HG03025 (cell line): ENCODE measurements around the gene DSG3.
A peak's percentile ranks its signal among the peaks of the same experiment; 100 is the strongest.

ENCODE experiments used
- ATAC-seq: cut with Tn5 transposase; IDR thresholded peaks from one replicate; pipeline ENCODE4 v1.9.1; 2021; ENCODE audit warnings: mild to moderate bottlenecking, moderate library complexity; ENCODE audit not compliant: unreplicated experiment, low FRiP score

DSG3 gene, protein sequence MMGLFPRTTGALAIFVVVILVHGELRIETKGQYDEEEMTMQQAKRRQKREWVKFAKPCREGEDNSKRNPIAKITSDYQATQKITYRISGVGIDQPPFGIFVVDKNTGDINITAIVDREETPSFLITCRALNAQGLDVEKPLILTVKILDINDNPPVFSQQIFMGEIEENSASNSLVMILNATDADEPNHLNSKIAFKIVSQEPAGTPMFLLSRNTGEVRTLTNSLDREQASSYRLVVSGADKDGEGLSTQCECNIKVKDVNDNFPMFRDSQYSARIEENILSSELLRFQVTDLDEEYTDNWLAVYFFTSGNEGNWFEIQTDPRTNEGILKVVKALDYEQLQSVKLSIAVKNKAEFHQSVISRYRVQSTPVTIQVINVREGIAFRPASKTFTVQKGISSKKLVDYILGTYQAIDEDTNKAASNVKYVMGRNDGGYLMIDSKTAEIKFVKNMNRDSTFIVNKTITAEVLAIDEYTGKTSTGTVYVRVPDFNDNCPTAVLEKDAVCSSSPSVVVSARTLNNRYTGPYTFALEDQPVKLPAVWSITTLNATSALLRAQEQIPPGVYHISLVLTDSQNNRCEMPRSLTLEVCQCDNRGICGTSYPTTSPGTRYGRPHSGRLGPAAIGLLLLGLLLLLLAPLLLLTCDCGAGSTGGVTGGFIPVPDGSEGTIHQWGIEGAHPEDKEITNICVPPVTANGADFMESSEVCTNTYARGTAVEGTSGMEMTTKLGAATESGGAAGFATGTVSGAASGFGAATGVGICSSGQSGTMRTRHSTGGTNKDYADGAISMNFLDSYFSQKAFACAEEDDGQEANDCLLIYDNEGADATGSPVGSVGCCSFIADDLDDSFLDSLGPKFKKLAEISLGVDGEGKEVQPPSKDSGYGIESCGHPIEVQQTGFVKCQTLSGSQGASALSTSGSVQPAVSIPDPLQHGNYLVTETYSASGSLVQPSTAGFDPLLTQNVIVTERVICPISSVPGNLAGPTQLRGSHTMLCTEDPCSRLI

DNA sequence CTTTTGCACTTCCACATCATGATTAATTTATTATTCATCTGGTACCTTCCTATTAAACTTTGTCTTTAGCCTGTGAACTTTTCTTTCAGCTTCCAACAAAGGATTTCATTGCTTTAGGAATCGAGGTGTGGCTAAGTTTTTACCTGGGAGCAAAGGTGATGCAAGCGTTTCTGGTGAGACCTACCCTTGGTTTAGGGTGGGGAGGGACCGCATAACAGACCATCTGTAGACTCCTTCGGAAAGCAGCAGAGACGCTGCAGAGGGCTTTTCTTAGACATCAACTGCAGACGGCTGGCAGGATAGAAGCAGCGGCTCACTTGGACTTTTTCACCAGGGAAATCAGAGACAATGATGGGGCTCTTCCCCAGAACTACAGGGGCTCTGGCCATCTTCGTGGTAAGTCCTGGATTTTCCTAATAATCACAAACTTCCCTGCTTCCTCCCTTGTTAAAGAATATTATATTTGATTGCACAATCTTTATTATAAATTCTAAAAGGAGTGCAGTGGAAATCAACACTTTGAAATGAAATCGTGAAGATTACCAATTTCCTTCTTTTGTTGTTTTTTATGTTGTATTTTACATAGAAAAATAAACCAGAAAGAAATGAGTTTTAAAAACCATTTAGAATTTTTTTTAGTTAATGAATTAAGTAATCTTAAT, at the start of gene DSG3:
Gene DSG3 (plus strand): TSS at position 212 of the 662 bp plus-strand sequence. CDS start 137 bp downstream, at position 349.
- ATAC-seq = no peak

DNA sequence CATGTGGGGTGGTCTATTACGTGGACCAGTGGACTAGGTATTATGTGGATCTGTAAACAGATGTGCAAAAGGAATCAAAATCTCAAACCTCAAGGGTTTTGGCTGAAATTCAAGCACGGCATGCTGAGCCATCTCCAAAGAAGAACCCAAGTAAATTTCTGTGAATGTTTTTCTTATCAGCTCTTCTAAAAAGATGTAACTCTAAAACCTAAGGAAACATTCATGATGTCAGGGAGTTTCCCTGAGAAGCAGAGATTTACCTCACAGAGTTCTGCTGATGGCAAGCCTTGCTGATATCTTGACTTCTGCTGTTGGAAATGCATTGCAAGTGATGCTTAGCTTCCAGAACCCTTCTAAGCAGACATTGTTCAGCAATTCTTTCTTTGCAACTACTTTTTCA, 49.4 kb upstream of the DSG3 start:
- ATAC-seq = no peak

DNA sequence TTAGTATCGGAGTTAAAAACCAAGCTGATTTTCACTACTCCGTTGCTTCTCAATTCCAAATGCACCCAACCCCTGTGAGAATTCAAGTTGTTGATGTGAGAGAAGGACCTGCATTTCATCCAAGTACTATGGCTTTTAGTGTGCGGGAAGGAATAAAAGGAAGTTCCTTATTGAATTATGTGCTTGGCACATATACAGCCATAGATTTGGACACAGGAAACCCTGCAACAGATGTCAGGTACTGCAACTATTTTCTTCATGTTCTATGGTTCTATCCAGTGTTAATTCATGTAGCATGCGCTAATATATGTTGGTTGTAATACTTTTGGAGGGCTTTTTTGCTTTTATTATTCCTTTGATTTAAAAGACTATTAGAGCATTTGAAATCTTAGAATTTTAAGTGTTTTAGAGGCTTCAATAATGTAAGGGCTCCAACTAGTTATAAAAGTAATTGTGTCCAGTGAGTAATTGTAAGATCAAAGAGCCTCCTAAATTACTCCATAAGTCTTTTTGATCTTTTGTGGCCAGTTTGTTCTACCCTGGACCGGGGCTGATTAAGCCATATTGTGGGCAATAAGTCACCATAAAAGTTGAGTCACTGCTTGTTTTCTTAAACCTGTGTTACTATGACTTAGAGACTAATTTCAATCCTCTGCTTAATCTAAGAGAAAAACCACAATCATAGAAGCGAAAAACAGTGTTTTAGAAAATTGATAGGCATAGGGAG, 48.1 kb upstream of the DSG3 start:
- ATAC-seq = no peak

DNA sequence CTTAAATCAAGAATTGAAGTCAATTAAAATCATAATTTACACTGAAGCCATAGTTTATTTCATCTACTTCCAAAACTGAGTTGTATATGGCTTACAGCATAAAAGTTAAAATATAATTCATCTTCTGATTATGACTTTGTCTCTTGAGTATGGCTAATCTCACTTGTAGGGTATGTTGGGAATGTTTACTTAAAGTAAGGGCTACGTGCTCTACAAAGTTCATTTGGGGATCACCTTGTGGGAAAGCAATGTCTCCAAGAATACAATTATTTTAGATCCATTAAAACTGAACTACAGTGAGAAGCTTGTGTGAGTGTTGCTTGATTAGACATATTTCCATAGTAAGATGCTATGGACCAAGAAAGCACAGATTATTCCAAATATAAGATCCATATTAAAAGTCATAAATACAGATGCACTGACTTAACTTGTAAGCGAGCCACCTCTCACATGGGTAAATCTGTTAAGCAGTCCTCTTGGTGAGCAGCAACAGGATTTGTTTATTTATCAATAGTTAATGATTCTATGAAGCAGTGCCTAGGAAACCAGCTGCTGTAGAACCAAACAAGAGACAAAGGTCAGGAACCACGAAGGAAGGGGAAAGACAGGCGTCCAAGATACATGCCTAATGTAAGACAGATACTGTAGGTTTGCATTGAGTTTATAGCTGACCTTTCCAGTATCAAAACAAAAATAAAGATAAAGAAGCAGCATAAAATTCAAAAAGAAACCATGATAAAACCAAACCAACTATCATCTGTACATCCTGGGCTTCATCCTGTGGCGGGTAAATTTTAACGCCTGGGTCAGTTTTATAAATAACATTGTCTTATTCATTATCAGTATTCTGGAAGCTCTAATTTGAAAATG, 46.1 kb upstream of the DSG3 start:
- no peak for ATAC-seq

DNA sequence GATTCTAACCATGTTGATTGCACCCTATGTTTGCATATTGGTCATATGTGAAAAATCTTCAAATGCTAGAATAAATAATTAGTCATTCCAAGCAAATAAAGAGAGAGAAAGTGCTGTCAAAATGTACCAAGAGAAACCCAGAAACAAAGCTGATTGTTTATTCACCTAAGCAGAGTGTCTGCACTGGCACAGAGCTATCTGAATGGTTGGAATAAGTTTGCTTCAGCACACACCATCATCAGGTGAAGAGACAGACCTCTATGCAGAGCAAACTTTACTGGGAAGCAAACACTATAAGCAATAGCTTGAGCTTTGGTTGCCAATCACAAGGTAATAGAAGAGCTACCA, 45.5 kb upstream of the DSG3 start:
- ATAC-seq = no peak

DNA sequence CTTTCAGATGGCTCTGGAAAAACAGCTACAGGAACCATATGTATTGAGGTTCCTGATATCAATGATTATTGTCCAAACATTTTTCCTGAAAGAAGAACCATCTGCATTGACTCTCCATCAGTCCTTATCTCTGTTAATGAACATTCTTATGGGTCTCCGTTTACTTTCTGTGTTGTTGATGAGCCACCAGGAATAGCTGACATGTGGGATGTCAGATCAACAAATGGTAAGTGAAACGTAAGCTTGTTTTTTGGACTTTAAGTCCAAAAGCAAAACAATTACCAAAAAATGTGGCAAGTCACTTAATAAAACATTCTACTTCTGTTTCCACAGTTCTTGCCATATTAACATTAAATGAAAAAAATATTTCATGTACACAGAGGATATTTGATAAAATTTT, 44.1 kb upstream of the DSG3 start:
- no peak for ATAC-seq

DNA sequence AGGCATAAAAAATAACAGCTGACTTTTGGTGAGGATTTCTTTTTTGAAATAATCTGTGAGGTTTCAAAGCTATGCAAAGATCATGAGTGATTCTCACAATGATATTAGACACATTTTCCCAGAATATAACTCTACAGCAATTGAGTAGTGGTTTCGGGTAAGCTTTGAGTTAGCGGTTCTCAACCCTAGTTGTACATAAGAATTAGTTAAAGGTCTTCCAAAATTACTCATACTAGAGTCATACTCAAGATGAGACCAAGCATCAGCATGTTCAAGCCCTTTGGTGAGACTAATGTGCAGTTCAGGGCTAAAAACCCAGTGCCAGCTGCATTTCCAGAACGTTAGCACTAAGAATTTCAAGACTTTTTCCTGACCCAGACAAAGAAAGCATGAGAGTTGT, 39.9 kb upstream of the DSG3 start:
- ATAC-seq = no peak

DNA sequence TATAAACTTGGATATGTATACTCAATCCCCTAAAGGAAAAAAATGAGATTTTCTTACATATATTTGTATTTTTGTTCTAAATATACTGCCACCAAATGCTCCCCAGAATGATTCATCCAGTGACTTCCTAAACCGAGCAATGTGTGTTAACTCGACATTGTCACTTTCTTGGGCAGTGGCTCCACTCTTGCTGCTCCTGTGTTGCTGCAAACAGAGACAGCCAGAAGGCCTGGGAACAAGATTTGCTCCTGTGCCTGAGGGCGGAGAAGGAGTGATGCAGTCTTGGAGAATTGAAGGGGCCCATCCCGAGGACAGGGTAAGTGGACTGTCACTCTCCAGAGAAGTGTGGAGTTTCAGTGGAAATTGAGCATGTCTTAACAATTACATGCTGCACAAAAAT, 38.3 kb upstream of the DSG3 start:
- ATAC-seq = no peak

DNA sequence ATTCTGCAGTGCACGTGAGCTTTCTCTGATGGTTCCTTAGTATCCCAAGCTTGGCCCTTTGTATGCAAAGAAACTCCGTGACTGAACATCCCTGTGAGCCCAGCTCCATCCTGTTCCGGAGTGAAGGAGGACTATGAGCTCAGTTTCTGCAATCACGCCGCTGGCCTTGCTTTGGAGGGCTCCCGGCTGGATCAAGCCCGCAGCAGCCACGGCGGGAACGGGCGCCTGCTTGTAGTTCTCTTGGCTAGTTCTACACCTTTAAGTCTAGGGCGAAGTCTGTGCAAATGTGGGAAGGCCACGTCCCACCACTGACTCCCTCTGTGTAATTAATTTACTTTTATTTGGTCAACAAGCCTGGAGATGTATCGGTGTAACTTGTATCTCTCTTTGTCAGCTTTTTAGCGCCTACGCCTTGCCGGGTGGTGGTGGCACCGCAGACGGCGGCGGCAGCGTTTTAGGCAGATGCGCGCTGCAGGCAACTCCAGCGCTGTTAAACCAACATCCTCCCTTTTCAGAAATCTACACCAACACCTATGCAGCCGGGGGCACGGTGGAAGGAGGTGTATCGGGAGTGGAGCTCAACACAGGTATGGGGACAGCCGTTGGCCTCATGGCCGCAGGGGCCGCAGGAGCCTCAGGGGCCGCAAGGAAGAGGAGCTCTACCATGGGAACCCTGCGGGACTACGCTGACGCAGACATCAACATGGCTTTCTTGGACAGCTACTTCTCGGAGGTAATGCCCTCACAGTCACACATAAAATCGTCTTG, 36.6 kb upstream of the DSG3 start:
- ATAC-seq = no peak

DNA sequence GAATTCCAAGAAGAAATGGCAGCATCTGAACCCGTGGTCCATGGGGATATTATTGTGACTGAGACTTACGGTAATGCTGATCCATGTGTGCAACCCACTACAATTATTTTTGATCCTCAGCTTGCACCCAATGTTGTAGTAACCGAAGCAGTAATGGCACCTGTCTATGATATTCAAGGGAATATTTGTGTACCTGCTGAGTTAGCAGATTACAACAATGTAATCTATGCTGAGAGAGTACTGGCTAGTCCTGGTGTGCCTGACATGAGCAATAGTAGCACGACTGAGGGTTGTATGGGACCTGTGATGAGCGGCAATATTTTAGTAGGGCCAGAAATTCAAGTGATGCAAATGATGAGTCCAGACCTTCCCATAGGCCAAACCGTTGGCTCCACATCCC, 34.4 kb upstream of the DSG3 start:
- ATAC-seq = no peak

DNA sequence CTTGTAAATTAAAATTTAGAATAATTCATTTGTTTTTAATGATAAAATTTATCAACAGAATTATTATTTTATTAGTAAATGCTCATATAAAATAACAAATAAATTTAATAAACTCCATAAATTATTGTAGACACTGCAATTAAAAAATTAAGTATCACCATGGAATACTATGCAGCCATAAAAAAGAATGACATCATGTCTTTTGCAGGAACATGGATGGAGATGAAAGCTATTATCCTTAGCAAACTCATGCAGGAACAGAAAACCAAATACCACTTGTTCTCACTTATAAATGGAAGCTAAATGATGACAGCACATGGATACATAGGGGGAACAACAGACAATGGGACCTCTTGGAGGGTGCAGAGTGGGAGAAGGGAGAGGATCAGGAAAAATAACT, 29.7 kb upstream of the DSG3 start:
- no peak for ATAC-seq

DNA sequence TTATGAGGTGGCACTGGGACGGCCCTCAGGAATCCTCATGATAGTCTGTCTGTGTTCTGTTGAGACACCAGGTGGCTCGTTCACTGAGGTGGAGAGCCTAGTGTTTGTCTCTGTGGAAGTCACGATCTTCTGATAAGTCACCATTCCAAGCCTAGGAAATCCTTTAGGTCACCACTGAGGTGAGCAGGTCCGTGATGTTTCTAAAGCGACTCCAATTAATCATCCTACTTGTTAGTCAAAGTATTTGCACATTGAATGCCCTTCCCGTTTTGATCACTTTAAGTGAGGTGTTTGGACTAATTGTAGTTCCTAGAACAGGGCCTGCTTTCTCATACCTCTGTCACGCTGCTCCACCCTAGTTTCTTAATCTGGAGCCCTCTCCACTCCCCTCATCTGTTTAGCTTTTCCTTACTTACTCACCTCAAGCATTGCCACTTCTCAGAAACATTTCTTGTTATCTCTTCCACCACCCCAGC, 28.0 kb upstream of the DSG3 start:
- no peak for ATAC-seq

DNA sequence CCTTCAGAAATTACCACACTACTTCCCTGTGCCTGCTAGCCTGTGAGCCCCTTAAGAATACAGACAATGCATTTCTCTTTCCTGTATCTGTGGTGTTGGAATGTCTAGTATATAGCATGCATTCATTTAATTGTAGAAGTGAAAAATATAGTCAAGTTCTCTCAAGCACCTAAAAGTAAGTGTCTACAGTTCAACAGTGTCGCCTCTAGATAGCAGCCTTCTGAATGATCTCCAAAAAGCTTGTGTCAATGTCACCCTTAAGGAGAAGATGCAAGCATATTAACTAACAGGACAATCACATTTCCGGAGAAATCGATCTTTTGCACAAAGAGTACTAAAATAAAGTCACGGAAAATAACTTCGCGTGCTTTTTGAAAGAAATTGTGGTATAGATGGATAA, 27.5 kb upstream of the DSG3 start:
- ATAC-seq = no peak

DNA sequence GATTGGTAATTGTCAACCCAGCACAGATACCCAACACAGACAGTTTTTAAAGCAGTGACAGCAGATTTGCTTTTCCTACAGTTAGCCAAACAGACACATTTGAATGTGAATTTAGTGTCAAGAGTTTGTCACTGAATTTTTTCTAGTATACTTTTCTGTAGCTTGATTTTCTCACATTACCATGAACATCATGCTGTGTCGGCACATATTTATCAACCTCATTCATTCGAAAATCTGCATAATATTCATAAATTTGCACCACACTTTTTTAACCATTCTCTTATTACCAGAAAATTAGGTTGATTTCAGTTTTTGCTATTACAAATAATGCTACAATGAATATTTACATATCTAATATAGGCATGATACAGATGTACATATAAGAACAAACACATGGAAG, 27.0 kb upstream of the DSG3 start:
- ATAC-seq = no peak

DNA sequence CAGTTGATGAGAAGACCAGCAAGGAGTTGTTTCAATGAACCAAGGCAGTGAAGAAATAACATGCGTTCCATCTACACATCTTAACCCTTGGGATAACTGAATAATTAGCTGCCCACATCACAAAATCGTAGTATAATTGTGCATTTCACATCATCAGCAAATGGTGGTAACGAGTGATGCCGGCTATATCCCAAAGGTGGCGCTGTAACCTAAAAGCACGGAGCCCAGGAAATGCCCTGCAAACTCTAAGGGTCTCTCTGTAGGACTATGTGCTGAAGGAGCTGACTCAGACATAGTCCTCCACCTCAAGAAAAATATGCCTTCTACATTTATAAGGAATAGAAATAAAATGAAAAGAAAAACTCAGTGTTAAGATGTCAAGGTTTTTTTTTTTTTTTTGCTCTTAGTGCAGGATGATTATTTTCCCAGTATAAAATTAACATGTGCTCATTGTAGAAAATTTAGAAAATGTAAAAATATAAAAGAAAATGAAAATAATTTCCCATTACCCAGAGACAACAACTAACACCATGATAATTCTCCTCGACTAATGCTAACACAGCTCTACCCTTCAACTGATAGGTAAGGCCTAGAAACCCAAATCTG, 23.1 kb upstream of the DSG3 start:
- ATAC-seq = peak; percentile 53

DNA sequence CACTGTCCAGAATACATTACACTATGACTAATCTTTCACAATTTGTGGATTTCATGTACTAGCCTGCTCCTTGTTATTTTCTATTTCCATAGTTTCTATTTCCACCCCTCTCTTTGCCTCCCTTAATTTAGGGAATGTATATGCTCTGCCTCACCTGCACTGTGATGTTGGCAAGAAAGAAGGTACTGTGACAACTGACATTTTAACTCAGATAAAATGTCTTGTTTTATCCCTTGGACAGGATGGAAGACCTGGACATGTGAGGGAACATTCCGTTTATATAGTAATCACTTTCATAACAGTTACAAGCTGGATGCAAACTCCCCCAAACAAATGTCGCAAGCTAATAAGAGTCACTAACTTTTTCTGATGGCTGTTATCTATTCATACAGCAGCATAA, 21.5 kb upstream of the DSG3 start:
- no peak for ATAC-seq

DNA sequence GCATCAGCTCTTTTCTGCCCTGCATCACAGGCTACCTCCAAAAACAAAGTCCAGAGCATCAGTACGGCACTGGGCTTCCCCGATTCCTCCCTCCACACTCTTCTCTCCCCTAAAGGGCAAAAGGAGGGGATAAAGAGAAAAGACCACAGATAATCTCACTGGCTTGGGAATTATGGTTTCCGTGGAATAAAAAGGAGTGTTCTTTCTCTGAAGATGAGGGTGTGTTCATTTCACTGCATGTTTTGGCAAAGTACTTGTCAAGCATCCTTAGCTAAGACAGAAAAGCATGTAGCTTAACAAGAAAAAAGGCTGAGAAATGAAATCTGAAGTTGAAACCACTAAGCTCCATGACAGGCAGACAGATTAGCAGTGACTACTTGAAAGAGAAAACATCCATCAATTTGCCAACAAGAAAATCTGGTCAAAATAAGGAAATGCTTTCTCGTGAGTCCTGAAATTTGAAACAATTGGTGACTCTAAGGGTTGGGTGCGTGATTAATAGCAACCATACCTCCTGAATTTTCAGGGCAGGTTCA, 20.6 kb upstream of the DSG3 start:
- ATAC-seq = no peak

DNA sequence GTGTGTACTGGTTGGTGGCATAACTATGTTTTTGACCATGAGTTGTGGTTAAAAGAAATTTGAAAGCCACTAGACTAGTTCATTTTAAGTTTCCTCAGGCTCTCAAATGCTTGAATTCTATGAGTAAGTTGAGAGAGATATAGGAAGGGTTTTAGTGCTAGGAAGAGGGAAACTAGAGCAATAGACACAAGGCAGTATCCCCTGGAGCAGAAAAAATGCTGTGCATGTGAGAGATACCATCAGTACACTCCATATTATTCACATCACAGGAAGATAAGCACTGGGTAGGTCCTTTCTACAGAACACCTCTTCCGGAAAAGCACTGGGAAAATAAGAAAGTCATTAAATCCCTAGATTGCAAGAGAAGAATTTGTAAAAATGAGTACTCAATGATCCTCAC, 19.3 kb upstream of the DSG3 start:
- ATAC-seq = no peak
